Measurements from ENCODE around the gene RERE.
"Not testable (repeated sequence)": the region's sequence is repeated elsewhere in the genome, so short reads cannot be mapped to it uniquely, and the experiment has no call there.

Gene RERE

DNA sequence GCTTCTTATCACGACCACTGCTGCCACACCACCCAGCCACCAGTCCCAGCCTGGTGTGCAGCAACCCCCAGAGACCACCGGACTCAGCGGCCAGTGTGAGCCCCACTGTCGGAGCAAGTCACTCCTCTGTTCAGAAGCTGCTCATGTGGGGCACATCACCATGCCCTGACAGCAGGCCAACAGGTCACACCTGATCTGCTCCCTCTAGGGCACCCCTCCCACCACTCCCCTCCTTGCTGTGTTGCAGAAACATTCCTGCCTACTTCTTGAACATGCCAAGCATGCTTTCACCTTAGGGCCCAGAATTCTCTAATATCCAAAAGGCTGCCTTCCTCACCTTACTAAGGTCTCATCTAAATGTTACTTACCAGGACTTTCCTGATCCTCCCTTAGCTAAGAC lies 353.1 kb downstream of the RERE start:
- no peak for DNase-seq

- no peak for DNase-seq
Measured at GRCh38 chr1:8463144-8463927, 354.1 kb downstream of the RERE start.

- no peak for DNase-seq
Measured at GRCh38 chr1:8462371-8462892, 355.0 kb downstream of the RERE start.

GRCh38 chr1:8461351-8462110 lies 355.9 kb downstream of the RERE start:
- DNase-seq = no peak

- DNase-seq = no peak
Measured at GRCh38 chr1:8460784-8461183, 356.7 kb downstream of the RERE start.

GRCh38 chr1:8460132-8460544 lies 357.3 kb downstream of the RERE start:
- DNase-seq = no peak

DNA sequence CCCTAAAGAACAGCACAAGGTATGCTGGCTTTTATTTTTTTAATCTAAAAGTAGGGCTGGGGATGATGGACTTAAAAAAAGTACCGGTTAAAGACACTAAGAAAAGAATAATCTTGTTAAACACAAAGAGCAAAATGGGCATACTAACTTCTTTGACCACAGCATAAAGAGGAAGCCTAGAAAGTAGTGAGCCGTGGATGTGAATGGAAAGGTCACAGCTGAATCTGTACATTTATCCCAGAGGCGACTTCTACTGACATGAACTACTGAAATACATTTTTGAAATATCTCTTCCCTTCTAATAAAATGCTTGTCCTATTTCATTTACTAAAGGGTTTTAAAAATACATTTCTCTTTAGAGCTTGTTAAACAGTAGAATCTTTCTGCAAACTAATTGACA lies 358.8 kb downstream of the RERE start:
- no peak for DNase-seq

DNA sequence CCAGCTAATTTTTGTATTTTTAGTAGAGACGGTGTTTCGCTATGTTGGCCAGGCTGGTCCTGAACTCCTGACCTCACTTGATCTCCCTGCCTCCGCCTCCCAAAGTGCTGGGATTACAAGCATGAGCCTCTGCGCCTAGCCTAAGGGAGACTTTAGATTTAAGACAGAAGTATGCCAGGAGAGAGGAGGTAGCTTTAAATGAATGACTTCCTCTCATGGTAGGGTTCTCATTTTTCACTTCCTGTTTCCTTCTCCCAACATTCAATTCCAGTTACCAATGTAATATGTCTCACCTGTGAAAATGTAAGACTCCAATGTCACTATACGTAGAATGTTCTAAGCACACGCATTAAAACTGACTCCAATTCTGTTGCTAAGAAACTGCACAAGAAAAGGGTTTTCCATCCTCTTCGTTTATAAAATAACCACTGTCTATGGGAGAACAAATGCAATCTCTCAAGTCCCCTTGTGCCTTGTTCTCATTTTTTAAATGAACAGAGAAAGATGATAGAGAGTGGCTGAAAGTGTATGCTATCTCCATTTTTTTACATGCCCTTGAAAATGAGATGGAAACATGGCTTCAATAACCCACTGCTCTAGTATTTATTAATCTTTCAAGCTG lies 359.6 kb downstream of the RERE start:
- DNase-seq = no peak

- no peak for DNase-seq
Measured at GRCh38 chr1:8456991-8457390, 360.4 kb downstream of the RERE start.

DNA sequence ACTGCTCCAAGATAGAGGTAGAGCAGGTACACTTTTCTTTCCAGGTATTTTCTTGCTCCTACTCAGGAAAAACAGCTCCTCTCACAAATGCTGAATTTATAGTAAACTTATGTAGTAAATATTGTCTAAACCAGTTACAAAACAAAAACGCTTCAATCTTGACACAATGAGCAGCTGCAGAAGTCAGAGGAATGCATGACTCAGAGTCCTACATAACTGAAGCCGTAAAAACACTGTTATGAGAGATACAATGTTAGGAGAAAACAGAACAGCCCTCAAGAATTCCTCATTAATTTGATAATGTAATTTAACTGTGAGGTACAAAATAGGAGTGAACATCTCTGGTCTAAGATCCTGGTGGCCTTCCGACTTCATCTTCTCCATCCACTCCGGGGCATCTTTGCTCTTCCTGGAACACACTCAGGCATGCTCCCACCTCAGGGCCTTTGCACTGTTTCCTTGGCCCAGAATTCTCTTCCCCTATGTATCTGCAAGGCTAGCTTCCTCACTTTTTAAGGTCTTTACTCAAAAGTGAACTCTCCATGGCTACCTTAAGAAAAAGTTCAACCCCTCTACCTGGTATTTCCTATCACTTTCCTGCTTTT lies 361.0 kb downstream of the RERE start:
- DNase-seq = no peak

GRCh38 chr1:8455700-8456307 lies 361.6 kb downstream of the RERE start:
- no peak for DNase-seq

DNA sequence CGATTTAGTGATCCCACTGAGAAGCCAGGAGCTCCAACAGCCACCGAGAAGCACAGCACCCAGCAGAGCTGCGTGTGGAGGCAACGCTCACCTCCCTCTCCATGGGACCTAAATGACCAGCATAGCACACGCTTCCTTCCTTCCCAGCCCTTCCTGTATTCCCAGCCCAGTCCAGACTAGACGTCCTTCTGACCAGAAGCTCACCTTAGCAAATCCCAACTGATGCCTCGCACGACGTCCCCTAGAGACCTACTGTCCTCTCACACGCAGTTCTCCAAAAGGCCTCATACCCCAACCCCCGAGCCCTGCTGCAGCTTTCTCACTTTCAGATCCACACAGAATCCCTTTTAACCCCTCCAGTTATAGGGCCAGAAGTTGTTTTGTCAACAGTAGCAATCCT lies 367.1 kb downstream of the RERE start:
- no peak for DNase-seq

DNA sequence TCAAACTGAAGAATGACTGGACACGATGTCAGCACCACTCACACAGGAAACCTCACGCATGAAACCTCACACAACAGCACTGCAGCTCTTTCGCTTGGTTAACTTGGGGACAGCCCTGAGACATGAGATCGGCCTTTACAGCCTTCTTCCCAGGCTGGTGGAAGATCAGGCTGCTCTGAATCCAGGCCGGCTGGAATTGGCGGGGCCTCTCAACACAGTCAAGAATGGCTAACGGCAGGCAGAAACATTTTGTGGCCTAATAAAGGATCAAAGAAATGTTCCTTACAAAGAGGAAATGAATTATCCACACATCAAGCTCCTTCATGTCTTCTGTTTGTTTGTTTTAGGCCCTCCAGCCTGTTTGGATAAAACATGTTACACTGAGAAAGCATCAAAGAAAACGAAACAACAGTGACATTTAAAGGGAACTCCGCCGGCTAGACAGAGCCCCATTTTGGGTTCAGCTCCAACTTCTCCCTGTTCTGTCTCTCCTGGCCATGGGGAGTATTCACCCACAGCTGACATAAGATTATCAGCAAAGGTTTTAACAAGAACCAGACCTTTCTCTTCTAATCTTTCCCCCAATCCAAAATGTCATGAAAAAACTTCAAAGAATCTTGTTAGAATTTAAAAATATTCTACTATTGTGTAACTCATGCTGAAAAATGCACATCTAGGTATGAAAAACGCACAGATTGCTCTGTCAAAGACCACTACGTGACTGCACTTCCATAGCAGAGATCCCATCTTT lies 368.4 kb downstream of the RERE start:
- DNase-seq = no peak

DNA sequence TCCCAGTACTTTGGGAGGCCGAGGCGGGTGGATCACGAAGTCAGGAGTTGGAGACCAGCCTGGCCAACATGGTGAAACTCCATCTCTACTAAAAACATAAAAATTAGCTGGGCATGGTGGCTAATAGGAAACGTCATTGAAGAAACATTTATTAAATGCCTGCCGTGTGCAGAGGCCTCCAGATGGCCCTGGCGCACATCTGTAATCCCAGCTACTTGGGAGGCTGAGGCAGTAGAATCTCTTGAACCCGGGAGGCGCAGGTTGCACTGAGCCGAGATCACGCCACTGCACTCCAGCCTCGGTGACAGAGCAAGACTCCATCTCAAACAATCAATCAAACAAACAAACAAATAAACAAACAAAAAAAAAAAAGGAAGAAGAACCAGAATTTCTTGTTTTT lies 368.9 kb downstream of the RERE start:
- DNase-seq = not testable (repeated sequence)

DNA sequence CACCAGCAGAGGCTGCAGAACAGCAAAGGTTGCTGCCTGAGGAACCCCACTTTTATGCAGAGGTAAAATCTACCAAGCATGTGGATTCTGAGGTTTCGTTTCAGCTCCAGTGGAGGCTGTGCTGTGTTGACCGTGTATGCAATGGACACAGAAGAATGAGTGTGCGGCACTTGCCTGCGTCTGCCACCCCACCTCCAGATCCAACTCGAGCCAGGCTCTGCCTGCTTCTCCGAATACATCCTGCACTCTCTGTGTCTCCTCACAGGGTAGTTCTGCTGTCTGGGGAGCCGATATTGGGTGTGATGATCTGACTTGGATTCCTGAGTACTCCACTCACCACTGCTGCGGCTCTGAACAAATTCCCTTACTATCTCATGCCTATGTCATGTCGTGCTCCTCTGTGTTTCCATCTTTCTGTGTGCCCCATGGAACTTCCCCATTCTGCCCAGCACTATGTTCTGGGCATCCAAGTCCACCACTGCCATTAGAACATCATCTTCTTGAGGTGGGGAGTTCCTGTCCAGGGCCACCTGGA lies 369.8 kb downstream of the RERE start:
- no peak for DNase-seq

DNA sequence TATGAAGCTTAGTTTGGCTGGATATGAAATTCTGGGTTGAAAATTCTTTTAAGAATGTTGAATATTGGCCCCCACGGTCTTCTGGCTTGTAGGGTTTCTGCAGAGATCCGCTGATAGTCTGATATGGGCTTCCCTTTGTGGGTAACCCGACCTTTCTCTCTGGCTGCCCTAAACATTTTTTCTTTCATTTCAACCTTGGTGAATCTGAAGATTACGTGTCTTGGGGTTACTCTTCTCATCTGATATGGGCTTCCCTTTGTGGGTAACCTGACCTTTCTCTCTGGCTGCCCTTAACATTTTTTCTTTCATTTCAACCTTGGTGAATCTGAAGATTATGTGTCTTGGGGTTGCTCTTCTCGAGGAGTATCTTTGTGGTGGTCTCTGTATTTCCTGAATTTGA lies 371.3 kb downstream of the RERE start:
- not testable (repeated sequence) for DNase-seq

GRCh38 chr1:8443558-8444194 lies 373.8 kb downstream of the RERE start:
- DNase-seq = no peak

GRCh38 chr1:8441426-8441825 lies 376.0 kb downstream of the RERE start:
- no peak for DNase-seq

GRCh38 chr1:8439015-8439702 lies 378.3 kb downstream of the RERE start:
- DNase-seq = no peak

DNA sequence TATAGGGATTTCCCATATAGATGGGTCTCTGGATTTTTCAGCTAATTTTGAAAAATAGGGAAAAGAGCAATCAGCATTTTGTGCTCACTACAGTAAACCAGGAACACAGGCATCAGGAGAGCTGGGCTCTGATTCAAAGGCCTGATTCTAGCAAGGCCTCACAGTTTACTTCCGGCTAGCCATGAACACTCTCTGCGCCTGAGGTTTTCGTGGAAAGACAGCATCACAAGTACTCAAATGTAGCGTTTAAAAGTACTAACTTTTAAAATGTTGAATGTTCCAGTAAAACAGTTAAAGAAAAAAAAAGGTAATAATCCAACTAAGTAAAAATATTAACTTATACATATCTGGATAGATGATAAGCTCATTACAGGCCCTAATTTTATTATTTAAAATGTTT lies 379.0 kb downstream of the RERE start:
- DNase-seq = no peak

GRCh38 chr1:8437347-8437746 lies 380.1 kb downstream of the RERE start:
- DNase-seq = no peak
